NCI-H1436 treated with DMSO at 0.1 percent for 48 hours (cell line): Measurements from ENCODE around the gene NOM1.

ENCODE experiments used
- DNase-seq: peaks from one replicate; lab custom pipeline; 2025; lab: John Stamatoyannopoulos, UW

The NOM1 gene

DNA sequence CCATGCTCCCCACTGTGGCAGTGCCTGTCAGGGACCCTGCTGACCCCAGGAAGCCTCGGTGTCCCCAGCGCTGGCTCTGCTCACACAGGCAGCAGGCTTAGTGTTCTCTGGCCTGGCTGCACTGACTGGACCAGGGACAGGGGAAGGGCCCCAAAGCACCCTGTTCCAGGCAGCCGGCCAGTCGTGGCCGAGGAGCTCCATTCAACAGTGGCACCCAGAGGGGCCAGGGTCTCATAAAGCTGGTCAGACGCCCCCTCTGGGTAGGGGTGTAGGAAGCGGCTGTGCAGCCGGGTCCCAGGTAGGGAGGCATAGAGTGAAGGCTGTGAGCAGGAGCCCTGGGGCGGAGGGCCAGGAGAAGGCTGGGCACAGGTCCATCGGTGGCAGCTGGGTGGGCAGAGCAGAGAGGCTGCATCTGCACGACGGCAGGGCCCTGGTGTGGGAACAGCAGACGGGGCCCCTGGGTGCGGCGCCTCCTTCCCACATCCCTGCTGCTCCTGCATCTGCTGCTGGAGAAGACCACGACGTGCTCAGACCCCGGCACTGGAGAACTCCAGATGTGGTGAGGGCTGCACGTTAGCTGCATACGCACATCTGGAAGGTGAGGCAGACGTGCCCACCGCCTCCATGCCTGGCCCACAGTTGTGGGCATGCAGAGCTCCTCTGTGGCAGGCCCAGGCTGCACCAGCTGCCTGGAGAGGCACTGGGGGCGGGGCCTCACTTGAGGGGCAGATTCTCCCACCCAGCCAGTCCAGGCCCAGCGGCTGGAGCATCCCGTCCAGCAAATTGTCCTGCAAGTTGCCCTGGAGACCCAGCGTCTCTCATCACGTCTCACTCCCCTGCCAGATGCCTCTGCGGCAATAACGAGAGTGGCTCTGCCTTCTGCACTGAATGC is 35.8 kb downstream of the NOM1 start:
- DNase-seq: no peak

GRCh38 chr7:156986378-156986777 is 36.9 kb downstream of the NOM1 start:
- DNase-seq: no peak

DNA sequence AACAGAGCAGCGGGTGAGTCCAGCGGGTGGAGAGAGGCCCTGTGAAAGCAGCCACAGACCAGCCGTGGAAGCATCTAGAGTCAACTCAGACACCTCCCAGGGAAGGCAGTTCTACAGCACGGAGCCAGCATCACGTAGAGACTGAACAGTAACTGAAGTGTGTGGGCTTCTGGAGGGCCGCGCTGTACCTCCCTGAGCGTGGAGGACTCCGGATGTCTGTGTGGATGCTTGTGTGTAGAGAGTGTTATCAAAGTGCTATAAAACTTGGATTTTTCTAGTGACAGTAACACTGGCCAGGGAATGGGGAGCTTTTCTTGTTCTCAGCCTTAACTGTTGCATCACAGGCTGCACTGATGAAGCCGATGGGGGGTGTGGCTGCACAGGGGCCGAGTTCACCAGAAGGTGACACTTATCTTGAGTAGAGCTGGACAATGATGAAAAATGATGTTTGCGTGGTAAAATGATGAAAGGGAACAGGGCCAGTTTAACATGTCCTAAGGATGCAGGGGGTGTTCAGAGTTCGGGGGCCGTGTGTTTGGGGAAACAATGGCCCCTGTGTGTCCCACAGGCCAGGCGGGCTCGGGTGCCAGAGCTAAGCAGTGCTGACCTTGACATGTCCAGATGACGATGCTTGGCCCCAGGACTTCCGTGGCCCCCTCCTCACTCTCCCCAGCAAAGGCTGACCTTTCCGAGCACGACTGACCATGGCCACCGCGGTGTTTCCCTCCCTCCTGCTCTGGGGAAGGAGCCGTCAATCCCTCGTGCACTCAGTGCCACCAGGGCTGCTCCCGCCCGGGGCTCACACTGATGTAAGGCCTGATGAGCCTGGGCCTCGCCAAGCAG is 39.1 kb downstream of the NOM1 start:
- no peak for DNase-seq

DNA sequence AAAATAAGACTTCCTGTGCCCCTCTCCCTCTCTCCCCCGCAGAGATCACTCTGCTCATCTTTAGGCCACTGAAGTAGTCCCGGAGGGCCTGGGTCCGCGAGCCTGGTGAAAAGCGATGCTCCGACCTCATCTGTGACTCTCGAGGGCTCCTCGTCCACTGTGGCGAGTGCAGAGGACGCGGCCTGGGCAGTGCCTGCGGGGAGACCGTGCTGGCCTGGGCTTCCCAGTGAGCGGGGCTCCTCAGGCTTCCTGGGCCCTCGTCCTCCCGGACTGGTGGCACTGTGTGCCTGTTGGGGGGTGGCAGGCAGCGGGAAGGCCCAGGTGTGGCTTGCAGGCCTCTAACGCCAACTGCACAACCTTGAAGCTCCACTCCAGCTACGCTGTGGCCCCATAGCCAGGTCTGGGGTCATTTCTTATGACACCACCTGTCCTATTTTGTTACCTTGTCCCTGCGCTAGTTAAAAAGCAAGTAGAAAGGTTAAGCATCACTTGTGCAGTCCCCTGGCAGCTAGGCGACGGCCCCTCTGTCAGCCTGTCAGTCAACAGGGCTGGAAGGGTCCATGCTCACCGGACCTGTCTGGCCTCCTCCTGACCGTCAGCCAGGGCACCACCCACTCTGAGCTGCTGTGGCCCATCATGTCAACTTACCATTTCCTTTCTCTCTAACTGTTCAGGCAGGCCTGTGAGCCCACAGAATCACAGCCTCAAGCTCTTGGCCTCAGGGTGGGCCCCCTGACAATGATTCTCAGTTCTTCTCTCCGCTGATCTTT is 40.4 kb downstream of the NOM1 start:
- DNase-seq: no peak

GRCh38 chr7:156993021-156993924 is 43.8 kb downstream of the NOM1 start:
- no peak for DNase-seq

DNA sequence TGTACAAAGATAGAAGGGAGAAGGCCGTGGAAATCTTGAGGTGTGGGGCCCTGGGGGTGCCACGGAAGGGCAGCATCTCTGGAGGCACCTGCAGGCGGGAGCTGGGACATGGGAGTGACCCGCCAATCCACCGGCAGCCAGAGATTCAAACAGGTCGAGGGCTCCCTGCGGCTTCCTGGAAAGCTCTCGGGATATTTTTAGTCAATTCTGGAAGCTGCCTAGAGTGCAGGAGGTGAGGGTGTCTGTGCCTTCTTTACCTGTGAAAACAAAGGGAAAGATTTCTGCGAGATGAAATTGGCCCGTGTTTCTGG is 44.4 kb downstream of the NOM1 start:
- DNase-seq: no peak

GRCh38 chr7:156994417-156994816 is 44.9 kb downstream of the NOM1 start:
- no peak for DNase-seq

- no peak for DNase-seq
Observed at GRCh38 chr7:156998988-156999957, 49.8 kb downstream of the NOM1 start.

DNA sequence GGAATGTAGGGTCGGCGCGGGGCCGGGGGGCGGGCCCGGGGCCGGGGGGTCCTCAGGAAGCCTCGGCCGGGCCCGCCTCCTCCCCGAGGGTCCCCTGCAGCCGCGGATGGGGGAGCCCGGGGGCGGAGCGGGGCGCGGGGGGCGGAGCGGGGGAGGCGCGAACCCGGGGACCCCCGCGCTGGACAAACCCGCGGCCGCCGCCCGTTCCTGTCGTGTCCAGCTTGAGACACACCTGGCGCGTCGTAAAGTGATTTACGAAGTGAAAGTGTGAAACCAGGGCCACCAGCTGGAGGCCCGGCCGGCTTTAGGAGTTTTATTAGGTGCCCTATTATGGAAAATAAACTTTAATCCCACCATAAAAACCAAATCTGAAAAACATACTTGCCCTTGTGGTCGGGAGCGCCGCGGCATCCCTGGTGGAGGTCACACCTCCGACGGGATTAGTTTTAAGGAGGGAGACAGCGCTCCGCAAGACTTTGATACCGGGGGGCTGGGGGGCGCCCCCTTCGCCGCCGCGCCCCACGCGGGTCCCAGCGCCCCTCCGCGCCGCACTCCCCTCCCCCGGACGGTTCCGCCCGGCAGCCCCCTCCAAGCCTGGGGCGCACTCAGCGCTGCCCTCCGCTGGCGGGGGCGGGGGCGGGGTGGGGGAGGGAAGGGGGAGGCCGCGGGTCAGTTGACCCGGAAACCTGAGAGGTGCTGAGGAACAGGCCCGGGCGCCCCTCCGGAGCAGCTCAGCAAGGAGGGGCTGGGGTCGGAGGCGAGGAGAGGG is 50.6 kb downstream of the NOM1 start:
- no peak for DNase-seq

DNA sequence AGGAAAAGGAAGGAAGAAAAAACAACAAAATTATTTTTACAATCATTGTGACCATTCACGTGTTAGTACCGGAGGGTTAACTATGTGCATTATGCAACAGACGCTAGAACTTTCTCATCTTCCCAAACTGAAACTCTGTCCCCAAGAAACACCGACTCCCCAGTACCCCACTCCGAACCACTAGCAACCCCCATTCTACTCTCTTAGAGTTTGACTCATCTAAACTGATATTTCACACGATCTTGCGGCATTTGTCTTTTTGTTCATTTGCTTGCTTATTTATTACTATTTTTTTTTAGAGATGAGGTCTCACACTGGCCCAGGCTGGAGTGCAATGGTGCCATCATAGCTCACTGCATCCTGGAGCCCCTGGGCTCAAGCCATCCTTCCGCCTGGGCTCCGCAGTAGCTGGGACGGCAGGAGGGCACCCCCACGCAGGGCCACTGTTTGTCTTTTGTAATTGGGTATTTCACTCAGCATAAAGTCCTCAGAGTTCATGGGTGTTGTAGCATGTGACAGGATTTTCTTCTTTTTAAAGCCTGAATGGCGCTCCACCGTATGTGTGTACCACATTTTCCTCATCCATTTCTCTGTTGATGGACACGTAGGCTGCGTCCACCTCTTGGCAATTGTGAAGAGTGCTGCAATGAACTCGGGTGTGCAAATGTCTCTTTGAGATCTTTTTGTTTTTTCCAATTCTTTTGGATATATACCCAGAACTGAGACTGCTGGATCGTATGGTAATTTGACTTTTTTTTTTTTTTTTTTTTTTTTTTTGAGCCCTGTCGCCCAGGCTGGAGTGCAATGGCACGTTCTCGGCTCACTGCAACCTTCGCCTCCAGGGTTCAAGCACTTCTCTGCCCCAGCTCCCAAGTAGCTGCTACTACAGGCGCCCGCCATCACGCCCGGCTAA is 51.5 kb downstream of the NOM1 start:
- no peak for DNase-seq

GRCh38 chr7:157001920-157002818 is 52.7 kb downstream of the NOM1 start:
- no peak for DNase-seq

DNA sequence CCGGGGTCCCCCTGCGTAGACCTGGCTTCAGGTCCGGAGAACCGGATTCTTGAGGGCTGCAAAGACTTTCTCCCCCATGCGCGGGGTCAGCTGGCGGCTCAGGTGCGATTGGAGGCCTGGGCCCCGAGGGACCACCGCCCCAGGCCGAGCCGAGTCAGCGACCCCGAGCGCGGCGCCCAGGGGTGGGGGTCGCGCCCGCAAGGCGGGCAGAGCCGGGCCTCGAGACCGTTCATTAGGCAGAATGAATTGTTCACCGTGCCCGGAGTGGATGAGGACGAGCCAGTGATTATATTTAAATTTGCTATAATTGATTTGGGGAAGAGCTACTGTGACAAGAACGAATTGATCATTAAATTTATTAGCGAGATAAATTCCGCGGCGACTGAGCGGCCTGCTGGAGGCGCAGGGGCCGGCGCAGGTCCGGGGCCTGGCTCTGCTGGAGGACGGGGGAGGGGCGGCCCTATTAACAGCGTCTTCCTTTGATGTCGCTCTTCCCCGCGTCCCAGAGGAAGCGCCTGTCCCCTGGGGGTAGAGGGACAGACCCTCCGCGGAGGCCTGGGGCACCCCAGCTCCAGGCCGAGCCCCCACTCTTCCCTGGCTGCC is 53.4 kb downstream of the NOM1 start:
- DNase-seq: no peak

GRCh38 chr7:157003445-157003755 is 53.9 kb downstream of the NOM1 start:
- DNase-seq: no peak

- no peak for DNase-seq
Observed at GRCh38 chr7:157003756-157004520, 54.4 kb downstream of the NOM1 start.

DNA sequence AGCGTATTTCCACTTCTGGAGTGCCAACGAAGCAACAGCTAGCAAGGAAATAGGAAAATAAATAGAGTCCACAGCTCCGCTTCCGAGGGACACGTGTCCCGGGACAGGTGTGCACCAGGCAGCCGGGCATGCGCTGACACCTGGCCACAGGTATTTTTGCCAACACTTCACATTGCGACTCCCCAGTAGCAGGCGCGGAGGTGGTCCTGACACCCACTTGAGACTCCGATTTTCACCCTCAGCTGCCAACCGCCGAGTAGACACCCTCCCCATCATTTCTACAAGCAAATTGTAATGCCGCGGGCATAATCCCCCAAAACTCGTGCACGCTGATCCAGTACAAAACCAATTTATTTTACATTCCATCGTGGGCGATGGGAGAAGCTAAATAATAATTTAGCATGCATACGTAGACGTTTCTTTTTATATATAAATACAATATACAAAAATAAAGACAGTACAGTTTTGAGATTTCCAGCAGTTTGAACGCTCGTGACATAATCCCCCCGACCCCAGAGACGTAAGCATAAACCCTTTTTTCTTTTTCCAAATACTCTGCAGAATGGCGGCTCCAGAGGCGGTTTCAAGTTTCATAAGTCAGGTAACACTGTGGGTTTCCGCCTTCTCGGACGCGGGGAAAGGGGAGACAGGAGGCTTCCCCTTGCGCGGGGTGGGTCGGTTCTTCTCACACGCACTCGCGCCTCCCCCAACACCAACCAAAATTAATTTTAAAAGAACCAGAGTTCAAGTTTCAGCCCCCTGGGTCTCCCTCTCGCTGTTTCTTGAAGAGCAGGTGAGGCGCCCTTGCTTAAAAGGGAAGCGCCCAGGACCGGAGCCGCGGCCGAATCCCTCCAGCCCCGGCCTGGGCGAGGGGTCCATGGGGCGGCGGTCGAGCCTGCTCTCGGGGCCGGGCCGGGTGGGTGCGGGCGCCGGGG is 55.3 kb downstream of the NOM1 start:
- no peak for DNase-seq
